ENCODE data around the gene PCGF1.

PCGF1 gene

DNA sequence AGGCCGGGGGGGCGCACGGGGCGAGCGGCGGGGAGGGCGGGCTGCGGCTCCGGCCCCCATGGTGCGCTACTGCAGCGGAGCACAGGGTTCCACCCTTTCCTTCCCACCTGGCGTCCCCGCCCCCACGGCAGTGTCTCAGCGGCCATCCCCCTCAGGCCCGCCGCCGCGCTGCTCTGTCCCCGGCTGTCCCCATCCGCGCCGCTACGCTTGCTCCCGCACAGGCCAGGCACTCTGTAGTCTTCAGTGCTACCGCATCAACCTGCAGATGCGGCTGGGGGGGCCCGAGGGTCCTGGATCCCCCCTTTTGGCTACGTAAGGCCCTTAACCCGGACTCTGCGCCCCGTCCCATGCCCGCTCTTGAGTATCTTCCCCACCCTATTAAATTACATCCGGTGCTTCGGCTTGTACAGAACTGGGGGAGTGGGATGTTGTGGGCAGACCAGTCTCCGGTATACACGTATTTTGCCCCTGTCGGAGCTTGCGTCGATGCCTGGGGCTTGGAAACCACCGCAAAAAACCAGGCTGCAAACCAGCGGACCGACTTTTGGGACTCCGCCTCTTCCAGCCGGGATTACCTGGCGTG is 49.9 kb downstream of the PCGF1 start:
- peaks cover 57% of the 10 kb centered on the region for H3K4me1 Mint-ChIP-seq (ENCODE audit: low read depth)
- no peaks in the 10 kb centered on the region for H3K9me3 Mint-ChIP-seq
- H3K27me3 Mint-ChIP-seq: no peaks in the 10 kb centered on the region
- H3K4me3 Mint-ChIP-seq: peak overlapping the region; percentile 85
- intact Hi-C loops (cut with micrococcal nuclease): loop anchor here (1.0 kb wide), 1 partner anchor 15 kb away; the partner anchor contains the start of gene MRPL53
- peak overlapping the region; percentile 94 for H3K27ac Mint-ChIP-seq
- H3K36me3 Mint-ChIP-seq (ENCODE audit: low read depth): peaks cover 68% of the 10 kb centered on the region

DNA sequence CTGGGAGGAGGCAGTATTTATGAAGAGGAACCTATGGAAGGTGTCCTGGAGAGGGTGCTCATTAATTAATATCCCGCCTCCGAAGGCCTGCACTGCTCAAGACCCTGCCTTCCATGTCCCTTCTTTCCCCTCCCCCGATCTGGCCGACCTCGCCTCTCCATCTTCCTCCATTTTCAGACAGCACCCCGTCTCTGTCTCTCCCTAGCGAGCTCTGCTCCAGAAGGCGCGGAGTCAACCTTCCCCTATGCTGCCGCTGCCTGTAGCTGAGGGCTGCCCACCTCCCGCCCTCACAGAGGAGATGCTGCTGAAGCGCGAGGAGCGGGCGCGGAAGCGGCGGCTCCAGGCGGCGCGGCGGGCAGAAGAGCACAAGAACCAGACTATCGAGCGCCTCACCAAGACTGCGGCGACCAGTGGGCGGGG is 50.4 kb downstream of the PCGF1 start:
- Mint-ChIP-seq H3K27ac (peak overlapping the region; percentile 94), H3K9me3 (no peaks in the 10 kb centered on the region), H3K4me1 (ENCODE audit: low read depth) (peaks cover 62% of the 10 kb centered on the region), H3K36me3 (ENCODE audit: low read depth) (peaks cover 63% of the 10 kb centered on the region), H3K4me3 (peak overlapping the region; percentile 85), H3K27me3 (no peaks in the 10 kb centered on the region)
- intact Hi-C loops (cut with micrococcal nuclease): no loop called here

Data from dendritic cell treated with granulocyte-macrophage colony-stimulating factor and Interleukin-4, amounts not matched to agents 40 ng/mL and 50 ng/mL, for 4 days (primary cell).